GM03348 (cell line): ENCODE results near the gene ST7L.
A peak's percentile ranks its signal among the peaks of the same experiment; 100 is the strongest.
"Not testable (repeated sequence)": the region's sequence is repeated elsewhere in the genome, so short reads cannot be mapped to it uniquely, and the experiment has no call there.

Experiments used
- DNase-seq: peaks from one replicate; pipeline ENCODE4 v3.0.0; 2012; ENCODE audit warnings: low spot score

ST7L gene

GRCh38 chr1:112618721-112619517 is at the start of gene ST7L:
TSS of gene ST7L (minus strand) at chr1:112619141. CDS start at chr1:112619113, 28 bp downstream.
- peak; percentile 87 for DNase-seq

GRCh38 chr1:112666946-112667345 is 48.0 kb upstream of the ST7L start:
- DNase-seq, result no peak

- DNase-seq, result no peak
These were observed 46.9 kb upstream of the ST7L start for GRCh38 chr1:112665857-112666256.

- DNase-seq, result no peak
These were observed 32.3 kb upstream of the ST7L start for GRCh38 chr1:112651205-112651604.

GRCh38 chr1:112646225-112646624 is 27.3 kb upstream of the ST7L start:
- DNase-seq, result no peak

GRCh38 chr1:112643080-112643479 is 24.1 kb upstream of the ST7L start:
- no peak for DNase-seq

- DNase-seq, result not testable (repeated sequence)
These were observed 21.5 kb upstream of the ST7L start for GRCh38 chr1:112640437-112640836.

GRCh38 chr1:112638110-112638428 is 19.1 kb upstream of the ST7L start:
- DNase-seq, result no peak

GRCh38 chr1:112637254-112638109 is 18.5 kb upstream of the ST7L start:
- peak; percentile 52 for DNase-seq

GRCh38 chr1:112636597-112637253 is 17.8 kb upstream of the ST7L start:
- no peak for DNase-seq

GRCh38 chr1:112636056-112636455 is 17.1 kb upstream of the ST7L start:
- no peak for DNase-seq

- no peak for DNase-seq
These were observed 15.4 kb upstream of the ST7L start for GRCh38 chr1:112634367-112634766.

GRCh38 chr1:112633628-112634027 is 14.7 kb upstream of the ST7L start:
- DNase-seq, result no peak

GRCh38 chr1:112629256-112629655 is 10.3 kb upstream of the ST7L start:
- no peak for DNase-seq

- no peak for DNase-seq
These were observed 9.6 kb upstream of the ST7L start for GRCh38 chr1:112628516-112628915.

GRCh38 chr1:112626887-112627286 is 7.9 kb upstream of the ST7L start:
- DNase-seq, result no peak

GRCh38 chr1:112626193-112626592 is 7.3 kb upstream of the ST7L start:
- no peak for DNase-seq

- DNase-seq, result peak; percentile 11
These were observed 6.8 kb upstream of the ST7L start for GRCh38 chr1:112625696-112626095.

GRCh38 chr1:112624493-112624892 is 5.6 kb upstream of the ST7L start:
- DNase-seq, result not testable (repeated sequence)

GRCh38 chr1:112620377-112620695 is 1.4 kb upstream of the ST7L start:
- no peak for DNase-seq

- peak; percentile 96 for DNase-seq
These were observed 806 bp upstream of the ST7L start, which contains the start of gene CAPZA1 for GRCh38 chr1:112619518-112620376. TSS of gene CAPZA1 (plus strand) at chr1:112619832. CDS start at chr1:112619845, 13 bp downstream.
